HG02840 (cell line): ENCODE results near the gene NRG4.
A peak's percentile ranks its signal among the peaks of the same experiment; 100 is the strongest.
"Not testable (repeated sequence)": the region's sequence is repeated elsewhere in the genome, so short reads cannot be mapped to it uniquely, and the experiment has no call there.

Source experiments
- ATAC-seq: cut with Tn5 transposase; IDR thresholded peaks from one replicate; pipeline ENCODE4 v1.9.1; 2021; ENCODE audit warnings: mild to moderate bottlenecking, moderate library complexity, moderate number of reproducible peaks; ENCODE audit not compliant: unreplicated experiment, low FRiP score

The NRG4 gene

DNA sequence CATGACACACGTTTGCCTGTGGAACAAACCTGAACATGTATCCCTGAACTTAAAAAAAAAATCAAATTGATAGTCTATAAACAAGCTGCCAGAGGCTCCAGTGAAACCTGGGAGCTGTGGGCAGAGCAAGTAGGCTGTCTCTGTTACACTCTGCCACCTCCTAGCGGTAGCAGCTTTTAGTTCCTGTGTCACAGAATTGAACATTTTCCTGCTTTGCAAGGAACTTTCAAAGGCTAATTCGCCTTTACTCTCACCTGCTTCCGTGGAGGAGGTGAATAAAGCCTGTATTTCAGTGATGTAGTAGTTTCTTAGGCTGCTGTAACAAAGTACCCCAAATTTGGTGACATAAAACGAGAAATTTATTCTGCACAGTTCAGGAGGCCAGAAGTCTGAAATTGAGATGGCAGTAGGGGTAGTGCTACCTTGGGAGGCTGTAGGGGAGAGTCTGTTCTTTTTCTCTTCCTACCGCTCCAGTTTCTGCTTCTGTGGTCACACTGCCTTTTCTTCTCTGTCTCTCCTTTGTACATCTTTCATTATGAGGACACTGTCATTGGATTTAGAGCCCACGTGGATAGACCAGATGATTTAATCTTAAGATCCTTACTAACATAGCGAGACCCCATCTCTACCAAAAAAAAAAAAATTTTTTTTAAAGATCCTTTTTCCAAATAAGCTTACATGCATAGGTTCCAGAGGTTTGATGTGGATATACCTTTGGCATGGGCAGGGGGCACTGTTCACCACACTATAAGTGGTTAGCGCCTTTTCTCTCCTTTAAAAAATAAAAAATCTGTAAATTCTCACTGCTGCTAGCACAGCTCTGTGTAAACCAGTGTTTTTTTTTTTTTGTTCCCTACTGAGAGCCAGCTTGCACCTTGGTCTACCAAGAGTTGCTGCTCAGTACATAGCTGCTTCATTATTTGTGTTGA is 83.3 kb downstream of the NRG4 start:
- ATAC-seq = no peak

DNA sequence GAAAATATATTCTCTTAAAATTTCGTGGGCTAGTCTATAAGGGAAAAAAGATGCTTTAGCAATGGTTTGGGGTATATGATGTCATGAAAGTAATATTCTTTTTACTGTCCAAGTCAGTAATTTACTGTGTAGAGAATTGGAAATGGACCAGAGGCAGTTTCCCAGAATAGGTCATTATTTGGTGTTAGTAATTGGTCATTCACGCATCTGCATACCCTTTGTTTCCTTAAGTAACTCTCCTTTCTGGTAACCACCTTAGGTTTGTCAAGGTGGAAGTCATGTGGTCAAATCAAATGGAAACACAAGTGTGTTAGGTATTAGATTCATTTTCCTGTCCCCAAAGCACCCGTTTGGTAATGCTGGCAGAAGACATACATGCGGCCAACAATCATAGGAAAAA is 84.6 kb downstream of the NRG4 start:
- ATAC-seq = no peak

DNA sequence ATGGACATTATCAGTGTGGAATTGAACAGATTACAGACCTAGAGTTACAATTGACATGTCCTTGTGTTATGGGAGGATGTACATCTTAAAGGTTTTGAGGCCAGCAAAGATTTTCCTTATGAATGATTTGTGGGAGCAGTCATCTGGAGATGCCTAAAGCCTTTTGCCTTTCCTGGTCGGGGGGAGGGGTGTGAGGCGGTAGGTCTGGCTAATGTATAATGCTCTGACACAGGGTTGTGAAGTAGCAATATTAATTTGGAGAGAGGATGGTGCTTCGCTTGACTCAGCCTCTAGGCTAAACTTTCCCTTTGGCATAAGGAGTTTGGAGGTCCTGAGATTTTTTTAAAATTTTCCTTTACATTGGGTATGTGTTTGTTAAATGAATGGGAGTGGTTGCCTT is 85.3 kb downstream of the NRG4 start:
- no peak for ATAC-seq

DNA sequence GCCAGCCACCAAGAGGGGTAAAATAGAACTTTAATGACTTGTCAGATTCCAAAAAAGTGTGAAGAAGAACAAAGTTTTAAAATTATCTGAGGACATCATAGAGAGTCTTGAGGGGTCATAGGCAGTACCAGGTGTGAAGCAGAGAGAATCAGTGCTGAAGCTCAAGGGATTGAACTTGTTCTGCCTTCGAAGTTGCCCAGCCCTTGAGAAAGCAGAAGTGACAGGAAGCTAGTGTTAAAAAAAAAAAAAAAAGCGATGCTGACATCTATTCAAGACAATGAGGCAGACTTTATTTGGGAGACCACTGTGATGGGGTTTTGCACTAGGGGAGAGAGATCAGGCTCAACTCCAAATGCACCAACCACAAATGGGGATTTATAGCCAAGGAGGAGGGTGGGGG is 86.8 kb downstream of the NRG4 start:
- ATAC-seq = no peak

DNA sequence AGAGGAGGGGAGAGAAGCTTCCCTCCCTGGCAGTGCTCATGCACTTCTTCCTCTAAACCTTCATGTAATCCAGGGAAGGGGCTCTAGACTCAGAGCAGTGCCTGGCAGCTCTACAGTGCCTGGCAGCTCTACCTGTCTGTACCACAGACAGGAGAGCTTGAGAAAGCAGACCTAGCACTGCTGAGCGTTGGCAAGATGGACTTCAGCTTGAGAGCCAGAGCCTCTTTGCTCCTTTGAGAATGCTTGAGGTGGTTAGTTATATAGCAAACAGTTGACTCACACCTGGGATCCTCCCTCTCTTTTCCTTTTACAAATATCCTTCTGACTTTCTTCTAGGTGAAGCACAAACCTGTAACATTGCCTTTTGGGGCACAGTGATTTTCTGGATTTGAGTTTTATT is 87.6 kb downstream of the NRG4 start:
- no peak for ATAC-seq

DNA sequence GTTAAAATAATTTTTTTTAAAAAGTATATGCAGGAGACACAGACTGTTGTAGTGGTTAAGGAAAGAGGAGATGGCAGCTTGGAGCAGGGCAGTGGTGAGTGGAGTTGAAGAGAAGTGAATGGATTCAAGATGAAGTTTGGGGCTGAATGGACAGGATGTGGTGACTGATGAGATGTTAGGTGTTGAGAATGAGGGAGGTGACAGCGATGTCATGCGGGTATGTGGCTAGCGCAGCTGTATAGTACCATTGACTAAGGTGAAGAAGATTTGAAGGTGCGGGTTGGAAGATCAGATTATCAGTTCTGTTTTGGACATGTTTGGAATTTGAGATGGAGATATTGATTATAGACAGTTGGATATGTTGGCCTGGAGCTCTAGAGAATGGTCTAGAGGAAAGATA is 88.5 kb downstream of the NRG4 start:
- no peak for ATAC-seq

DNA sequence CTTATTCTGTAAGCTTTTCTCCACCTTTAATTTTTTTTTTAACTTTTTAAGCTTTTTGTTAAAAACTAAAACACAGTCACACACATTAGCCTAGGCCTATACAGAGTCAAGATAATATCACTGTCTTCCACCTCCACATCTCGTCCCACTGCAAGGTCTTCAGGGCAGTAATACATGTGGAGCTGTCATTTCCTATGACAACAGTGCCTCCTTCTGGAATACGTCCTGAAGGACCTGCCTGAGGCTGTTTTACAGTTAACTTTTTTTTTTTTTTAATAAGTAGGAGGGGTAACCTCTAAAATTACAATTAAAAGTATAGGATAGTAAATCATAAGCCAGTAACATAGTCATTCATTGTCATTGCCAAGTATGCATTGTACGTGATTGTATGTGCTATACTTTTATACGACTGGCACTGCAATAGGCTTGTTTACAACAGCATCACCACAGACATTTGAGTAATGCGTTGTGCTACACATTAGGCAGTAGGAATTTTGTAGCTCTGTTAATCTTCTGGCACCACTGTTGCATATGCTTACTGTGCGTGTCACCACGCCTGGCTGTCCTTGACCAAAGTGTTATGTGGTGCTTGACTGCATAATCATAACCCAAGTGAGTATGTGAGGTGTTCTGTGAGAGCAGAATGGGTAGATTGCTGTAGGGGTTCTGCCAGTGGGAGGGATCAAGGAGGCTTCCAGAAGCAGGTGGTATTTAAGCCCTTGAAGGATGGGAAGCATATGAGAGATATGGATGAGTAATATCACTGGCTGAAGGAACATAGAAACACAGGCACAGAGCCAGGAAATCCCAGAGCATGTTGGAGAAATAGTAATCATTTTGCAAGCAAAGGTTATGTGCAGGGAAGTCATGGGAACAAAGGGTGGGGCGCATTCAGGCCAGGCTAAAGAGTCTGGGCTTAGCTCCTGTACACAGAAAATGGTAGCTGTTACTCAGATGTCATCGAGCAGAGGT is 90.2 kb downstream of the NRG4 start:
- ATAC-seq = no peak

DNA sequence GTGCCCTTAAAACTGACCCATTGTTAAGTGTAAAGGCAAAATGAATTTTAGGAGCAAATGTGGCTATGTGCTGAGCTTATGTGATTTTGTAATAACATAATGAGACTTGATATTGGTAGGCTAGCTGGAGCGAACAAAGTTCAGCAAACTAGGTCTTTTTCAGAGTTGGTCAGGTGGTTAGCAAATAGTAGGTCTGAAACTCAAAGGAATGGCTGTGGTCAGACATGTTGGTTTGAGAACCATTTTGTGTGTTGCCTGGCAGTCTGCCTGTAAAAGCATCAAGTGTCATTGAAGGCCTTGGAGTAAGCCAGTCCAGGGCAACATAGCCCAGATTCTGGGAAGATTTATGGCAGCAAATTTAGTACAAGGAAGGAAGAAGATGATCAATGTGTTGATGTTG is 92.1 kb downstream of the NRG4 start:
- no peak for ATAC-seq

DNA sequence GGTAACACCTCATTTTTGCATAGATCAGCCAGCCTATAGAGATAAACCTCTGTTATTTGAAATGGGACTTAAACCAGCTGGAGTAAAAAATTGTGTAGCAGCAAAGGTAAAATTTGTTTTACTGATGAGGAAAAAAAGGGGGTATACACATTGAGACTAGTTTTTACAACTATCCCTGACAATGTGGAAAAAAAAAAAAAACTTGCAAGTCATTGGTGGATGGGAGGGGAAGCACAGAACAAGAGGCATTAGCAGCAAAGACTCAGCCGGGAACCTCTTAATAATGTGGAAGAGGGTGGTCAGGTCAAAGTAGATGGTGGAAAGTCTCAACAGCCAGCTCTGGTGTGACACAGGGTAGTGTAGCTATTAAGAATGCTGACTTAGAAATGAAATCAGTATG is 94.1 kb downstream of the NRG4 start:
- ATAC-seq = no peak

DNA sequence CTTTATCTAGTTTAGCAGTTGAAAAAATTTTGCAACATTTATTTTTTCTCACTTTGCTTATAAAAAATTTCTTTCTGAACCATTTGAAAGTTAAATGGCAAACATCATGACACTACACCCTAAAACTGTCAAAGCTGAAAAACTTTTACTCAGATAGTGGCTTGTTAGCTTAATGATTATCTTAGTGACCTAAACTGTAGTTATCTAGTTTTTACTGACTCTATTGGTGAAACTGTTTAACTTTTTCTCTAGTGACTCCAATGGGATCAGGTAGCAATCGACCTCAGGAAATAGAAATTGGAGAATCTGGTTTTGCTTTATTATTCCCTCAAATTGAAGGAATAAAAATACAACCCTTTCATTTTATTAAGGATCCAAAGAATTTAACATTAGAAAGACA is 95.2 kb downstream of the NRG4 start:
- ATAC-seq = no peak

DNA sequence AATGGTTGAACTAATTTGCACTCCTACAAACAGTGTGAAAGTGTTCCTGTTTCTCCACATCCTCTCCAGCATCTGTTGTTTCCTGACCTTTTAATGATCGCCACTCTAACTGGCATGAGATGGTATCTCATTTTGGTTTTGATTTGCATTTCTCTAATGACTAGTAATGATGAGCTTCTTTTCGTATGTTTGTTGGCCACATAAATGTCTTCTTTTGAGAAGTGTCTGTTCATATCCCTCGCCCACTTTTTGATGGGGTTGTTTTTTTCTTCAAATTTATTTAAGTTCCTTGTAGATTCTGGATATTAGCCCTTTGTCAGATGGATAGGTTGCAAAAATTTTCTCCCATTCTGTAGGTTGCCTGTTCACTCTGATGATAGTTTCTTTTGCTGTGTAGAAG is 101.9 kb downstream of the NRG4 start:
- not testable (repeated sequence) for ATAC-seq

DNA sequence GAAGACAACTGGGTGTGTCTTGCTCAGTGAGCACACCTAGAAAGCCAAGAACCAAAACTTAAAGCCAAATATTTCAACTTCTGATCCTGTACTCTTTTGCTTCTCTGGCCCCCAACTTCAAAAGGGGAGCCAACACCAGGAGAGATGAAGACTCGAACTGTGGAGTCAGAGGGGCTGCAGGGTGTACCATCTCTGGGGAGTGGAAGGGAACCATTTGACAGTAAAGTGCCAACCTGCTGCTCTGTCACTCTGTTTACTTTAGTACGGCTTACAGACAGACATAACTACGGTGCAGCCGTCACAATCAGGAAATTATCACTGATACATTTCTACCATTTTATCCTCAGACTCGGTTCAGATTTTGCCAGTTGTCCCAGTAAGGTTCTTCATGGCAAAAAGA is 107.0 kb downstream of the NRG4 start:
- no peak for ATAC-seq

DNA sequence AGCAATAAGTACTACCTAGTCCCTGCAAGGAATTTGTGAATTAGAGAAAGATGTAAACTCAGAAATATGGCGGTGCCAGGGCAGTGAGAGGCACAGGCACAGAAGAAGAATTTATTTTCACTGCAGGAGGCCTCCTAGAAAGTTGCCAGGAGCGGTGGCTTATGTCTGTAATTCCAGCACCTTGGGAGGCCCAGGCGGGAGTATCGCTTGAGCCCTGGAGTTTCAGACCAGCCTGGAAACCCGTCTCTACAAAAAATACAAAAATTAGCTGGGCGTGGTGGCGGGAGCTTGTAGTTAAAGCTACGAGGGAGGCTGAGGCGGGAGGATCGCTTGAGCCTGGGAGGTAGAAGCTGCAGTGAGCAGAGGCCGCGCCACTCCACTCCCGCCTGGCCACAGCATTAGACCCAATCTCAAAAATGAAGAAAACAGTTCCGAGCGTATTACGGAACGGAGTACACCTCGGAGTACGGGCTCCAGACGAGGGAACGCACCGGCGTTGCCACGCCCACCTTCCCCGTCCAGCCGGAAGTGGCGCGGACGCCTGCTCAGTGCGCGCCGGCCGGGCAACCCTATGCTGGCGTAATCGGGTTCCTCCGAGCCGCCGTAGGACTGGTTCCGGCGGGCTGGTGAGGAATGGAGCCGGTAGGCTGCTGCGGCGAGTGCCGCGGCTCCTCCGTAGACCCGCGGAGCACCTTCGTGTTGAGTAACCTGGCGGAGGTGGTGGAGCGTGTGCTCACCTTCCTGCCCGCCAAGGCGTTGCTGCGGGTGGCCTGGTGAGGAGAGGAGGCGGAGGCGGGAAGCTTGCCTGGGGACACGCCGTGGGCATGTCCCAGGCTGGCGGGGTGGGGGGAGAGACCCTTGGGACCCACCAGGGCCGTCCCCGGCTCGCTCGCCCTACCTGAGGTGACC is 108.6 kb downstream of the NRG4 start, which contains the start of gene FBXO22:
Gene FBXO22, plus strand, starts transcription at position 548 of the 909 bp plus-strand sequence. Its CDS starts 86 bp downstream, at position 634.
- peak; percentile 93 for ATAC-seq

DNA sequence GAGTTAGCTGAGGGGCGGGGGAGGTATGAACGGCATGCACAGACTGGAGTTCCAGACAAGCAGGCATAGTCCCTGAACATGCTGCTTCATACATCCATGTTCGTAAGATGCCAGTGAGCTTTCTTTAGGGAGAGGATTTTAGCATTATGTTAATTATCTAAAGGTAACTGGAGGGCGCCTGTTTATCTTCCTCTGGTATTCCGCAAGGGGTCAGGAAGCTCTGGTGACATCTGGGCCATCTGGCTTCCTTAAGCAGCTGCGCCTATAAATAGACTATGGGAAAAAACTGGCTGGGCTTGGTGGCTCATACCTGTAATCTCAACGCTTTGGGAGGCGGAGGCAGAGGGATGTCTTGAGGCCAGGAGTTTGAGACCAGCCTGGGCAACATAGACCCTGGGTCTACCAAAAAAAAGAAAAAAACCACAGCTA is 110.1 kb downstream of the NRG4 start:
- ATAC-seq = no peak

DNA sequence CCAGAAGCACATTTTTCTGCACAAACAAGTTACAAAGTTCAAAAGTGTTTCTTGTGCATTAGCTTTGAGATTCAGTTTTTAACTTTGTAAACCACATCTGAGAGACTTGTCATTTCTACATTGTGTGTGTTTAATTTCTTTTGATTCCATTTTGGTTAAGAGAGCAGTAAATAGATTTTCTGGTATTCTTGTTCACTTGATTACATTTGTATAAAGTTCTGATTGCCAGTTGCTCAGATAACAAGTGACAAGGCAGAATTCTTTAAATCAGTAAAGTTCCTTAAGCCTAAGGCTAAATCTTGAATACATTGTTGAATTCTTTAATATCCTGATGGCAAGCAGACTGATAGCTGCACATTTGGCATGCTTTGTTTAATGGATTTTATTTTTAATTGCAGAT is 111.6 kb downstream of the NRG4 start:
- no peak for ATAC-seq

DNA sequence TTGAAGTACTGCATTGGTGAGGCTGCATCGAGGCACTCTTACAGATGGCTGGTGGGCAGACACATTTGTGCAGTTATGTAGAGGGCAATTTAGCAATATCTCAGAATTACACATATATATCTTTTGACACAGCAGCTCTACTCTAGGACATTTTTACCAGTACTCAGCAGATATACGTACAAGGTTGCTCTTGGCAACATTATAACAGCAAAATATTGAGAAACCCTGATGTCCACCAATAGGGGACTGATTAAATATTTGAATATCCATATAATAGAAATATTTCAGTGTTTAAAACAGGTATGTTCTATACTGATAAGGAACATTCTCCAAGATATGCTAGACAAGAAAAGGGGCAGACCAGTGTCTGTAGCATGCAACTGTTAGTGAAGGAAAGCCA is 116.5 kb downstream of the NRG4 start:
- ATAC-seq = no peak

DNA sequence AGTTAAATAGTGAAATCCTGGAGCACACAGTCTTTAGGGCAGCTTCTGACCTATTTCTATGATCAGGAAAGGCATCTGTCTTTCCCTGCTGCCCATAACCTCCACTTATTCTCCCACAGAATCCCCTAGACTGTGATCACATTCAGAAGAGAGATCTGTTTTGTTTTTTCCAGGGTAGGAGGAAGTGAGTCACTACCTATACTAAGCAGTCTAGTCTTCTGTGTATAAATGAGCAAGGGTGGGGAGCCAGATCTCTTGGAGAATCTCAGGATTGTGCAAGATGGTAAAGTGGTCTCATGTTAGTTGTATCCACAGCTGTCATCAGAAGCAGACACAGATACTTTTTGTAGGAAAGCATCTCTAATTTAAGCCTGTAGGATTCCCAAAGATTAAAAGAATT is 120.3 kb downstream of the NRG4 start:
- no peak for ATAC-seq
